Breast epithelium (tissue), 4 donors: ENCODE measurements around the gene SDS. TPM values are rescaled to one million over a fixed set of nuclear protein-coding genes. Genes with fewer than 3 reads are reported as not detected.
A peak's percentile ranks its signal among the peaks of the same experiment; 100 is the strongest.
"Not testable (repeated sequence)": the region's sequence is repeated elsewhere in the genome, so short reads cannot be mapped to it uniquely, and the experiment has no call there.

Experiments used
- DNase-seq, 2 donors: peaks; one replicate each; pipeline ENCODE4 v3.0.0-alpha.2; 2019; ENCODE audit warnings: low spot score in 2 of 2
- H3K27ac ChIP-seq, 2 donors: fragments of 200-600 bp; sonication (generic) in 1 of 2; one replicate each; pipeline ENCODE4 v1.5.1; 2016 to 2019; ENCODE audit warnings: mild to moderate bottlenecking in 1 of 2
- H3K27me3 ChIP-seq, 2 donors: fragments of 200-600 bp; sonication (generic) in 1 of 2; one replicate each; pipeline versions ENCODE4 v1.5.1 to v1.6.0; 2017 to 2019; ENCODE audit warnings: control low read depth in 1 of 2, mild to moderate bottlenecking in 1 of 2
- H3K36me3 ChIP-seq: fragments of 200-600 bp; one replicate; pipeline ENCODE4 v1.5.1; 2019
- H3K4me1 ChIP-seq, 2 donors: fragments of 200-600 bp; sonication (generic); one replicate each; pipeline ENCODE4 v1.5.1; 2016 to 2019; ENCODE audit warnings: control low read depth in 1 of 2
- H3K4me3 ChIP-seq, 3 donors: fragments of 200-600 bp; sonication (generic); 1 replicate in 2 of 3; 2 replicates in 1 of 3; pipeline ENCODE4 v1.5.1; 2016 to 2019; ENCODE audit warnings: mild to moderate bottlenecking in 3 of 3, moderate library complexity in 2 of 3
- H3K9me3 ChIP-seq, 2 donors: fragments of 200-600 bp; sonication (generic) in 1 of 2; one replicate each; pipeline ENCODE4 v1.5.1; 2016 to 2019; ENCODE audit warnings: control low read depth in 1 of 2
- POLR2A ChIP-seq: fragments of 450-650 bp; IDR thresholded peaks from one replicate; pipeline ENCODE4 v1.6.1; 2016; ENCODE audit warnings: antibody characterized with exemption, mild to moderate bottlenecking, moderate library complexity
- POLR2AphosphoS5 ChIP-seq, 3 donors: sonication (generic); formaldehyde crosslinking; IDR thresholded peaks; one replicate each; pipeline ENCODE4 v1.6.1; 2017; ENCODE audit warnings: antibody characterized with exemption in 3 of 3
- intact Hi-C: fragments of 100-400 bp; cut with DNase I; formaldehyde crosslinking; loops from one replicate; pipeline ENCODE4 v1.15.1; 2023; ENCODE audit warnings: low total_unique reads
- total RNA-seq, 3 donors: library from RNA; depleted of rRNA; stranded (reverse); fragments of >200 nt; gene quantifications; one replicate each; pipeline ENCODE4 v1.1.0, GENCODE V29; 2016
- TF ChIP-seq, protein P1 (sequence below), 3 donors: fragments of 450-650 bp; IDR thresholded peaks; one replicate each; pipeline ENCODE4 v1.5.1; 2016 to 2017; ENCODE audit warnings: antibody characterized with exemption in 3 of 3, mild to moderate bottlenecking in 3 of 3, moderate library complexity in 3 of 3

Gene SDS
- total RNA-seq, 3 donors from 2014 or later: 0.66 to 12.0 (median 0.80) TPM

DNA sequence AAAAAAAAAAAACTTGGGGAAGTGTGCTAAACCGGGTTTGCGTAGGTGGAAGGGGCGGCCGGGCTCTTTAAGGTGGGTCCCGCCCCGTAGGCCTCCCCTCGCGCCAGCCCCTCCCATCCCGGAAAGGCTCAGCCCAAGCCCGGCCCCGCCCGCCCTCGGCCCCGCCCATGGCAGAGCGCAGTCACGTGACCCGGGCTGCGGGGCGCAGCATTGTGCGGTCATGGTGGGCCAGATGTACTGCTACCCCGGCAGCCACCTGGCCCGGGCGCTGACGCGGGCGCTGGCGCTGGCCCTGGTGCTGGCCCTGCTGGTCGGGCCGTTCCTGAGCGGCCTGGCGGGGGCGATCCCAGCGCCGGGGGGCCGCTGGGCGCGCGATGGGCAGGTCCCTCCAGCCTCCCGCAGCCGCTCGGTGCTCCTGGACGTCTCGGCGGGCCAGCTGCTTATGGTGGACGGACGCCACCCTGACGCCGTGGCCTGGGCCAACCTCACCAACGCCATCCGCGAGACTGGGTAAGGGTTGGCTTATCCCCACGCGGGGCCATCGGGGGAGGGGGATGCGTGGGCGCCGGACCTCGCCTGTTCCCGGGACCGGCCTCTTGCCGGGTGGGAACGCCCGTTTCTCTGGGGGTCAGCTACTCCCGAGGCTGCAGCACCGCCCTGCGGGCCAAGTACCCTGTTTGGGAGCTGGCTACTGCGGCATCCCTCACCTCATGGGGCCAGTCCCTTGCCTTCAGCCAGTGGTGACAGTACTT is 45.1 kb downstream of the SDS start, which contains the start of gene PLBD2:
TSS of gene PLBD2 (plus strand) at position 207 of the 752 bp plus-strand sequence. CDS start at position 221, 14 bp downstream.
- intact Hi-C loops: loop anchor here (10.0 kb wide), 1 partner anchor 174 kb away; the partner anchor contains the start of genes DDX54 and RITA1
- DNase-seq: peak; percentile 92 to 94
- Histone ChIP-seq H3K9me3 (no peaks in the 10 kb centered on the region), H3K27ac (peak within 1 kb of the TSS; percentile 87 to 93), H3K27me3 (no peaks in the 10 kb centered on the region), H3K4me3 (peak within 1 kb of the TSS; percentile 81 to 87 (median 85)), H3K4me1 (no peaks in the 10 kb centered on the region), H3K36me3 (no peaks in the 10 kb centered on the region)
- TF ChIP-seq POLR2A (no peak), POLR2AphosphoS5 (IDR thresholded peaks at IDR 0.05) (peak in 2 of 3 donors; percentile 9 to 44)
- TF ChIP-seq, protein P1, sequence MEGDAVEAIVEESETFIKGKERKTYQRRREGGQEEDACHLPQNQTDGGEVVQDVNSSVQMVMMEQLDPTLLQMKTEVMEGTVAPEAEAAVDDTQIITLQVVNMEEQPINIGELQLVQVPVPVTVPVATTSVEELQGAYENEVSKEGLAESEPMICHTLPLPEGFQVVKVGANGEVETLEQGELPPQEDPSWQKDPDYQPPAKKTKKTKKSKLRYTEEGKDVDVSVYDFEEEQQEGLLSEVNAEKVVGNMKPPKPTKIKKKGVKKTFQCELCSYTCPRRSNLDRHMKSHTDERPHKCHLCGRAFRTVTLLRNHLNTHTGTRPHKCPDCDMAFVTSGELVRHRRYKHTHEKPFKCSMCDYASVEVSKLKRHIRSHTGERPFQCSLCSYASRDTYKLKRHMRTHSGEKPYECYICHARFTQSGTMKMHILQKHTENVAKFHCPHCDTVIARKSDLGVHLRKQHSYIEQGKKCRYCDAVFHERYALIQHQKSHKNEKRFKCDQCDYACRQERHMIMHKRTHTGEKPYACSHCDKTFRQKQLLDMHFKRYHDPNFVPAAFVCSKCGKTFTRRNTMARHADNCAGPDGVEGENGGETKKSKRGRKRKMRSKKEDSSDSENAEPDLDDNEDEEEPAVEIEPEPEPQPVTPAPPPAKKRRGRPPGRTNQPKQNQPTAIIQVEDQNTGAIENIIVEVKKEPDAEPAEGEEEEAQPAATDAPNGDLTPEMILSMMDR (IDR thresholded peaks at IDR 0.05): no peak

DNA sequence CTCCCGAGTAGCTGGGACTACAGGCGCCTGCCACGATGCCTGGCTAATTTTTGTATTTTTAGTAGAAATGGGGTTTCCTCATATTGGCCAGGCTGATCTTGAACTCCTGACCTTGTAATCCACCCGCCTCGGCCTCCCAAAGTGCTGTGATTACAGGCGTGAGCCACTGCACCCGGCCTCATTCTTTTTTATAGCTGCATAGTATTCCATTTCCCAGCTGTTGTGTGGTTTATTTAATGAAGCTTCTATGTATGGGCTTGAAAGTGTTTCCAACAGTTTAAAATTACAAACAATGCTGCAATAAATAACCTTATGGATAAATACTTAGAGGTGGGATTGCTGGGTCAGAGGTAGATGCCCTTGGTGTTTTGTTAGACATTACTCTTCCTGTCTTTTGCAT is 49.5 kb downstream of the SDS start:
- not testable (repeated sequence) for H3K27me3 ChIP-seq, DNase-seq, H3K36me3 ChIP-seq, H3K27ac ChIP-seq, H3K4me1 ChIP-seq, H3K9me3 ChIP-seq, H3K4me3 ChIP-seq
- intact Hi-C loops: loop anchor here (10.0 kb wide), 1 partner anchor 169 kb away; the partner anchor contains the start of genes DDX54 and RITA1

- intact Hi-C loops: loop anchor here (10.0 kb wide), 1 partner anchor 166 kb away; the partner anchor contains the start of genes DDX54 and RITA1
- H3K27me3 ChIP-seq: no peaks in the 10 kb centered on the region
- no peak for TF ChIP-seq POLR2AphosphoS5 (IDR thresholded peaks at IDR 0.05)
- no peak for TF ChIP-seq POLR2A
- TF ChIP-seq, protein P1 (IDR thresholded peaks at IDR 0.05): no peak
- H3K36me3 ChIP-seq: no peaks in the 10 kb centered on the region
- no peak overlapping the region for H3K27ac ChIP-seq
- no peaks in the 10 kb centered on the region for H3K9me3 ChIP-seq
- H3K4me1 ChIP-seq: no peaks in the 10 kb centered on the region
- no peak overlapping the region for H3K4me3 ChIP-seq
- DNase-seq: no peak
Observed at GRCh38 chr12:113351089-113351488, 52.6 kb downstream of the SDS start.

GRCh38 chr12:113348849-113349536 is 54.7 kb downstream of the SDS start:
- Histone ChIP-seq H3K27me3 (no peaks in the 10 kb centered on the region), H3K36me3 (no peaks in the 10 kb centered on the region), H3K4me1 (no peaks in the 10 kb centered on the region), H3K4me3 (no peak overlapping the region), H3K27ac (no peak overlapping the region), H3K9me3 (no peaks in the 10 kb centered on the region)
- TF ChIP-seq POLR2AphosphoS5 (IDR thresholded peaks at IDR 0.05) (no peak), POLR2A (no peak)
- TF ChIP-seq, protein P1 (IDR thresholded peaks at IDR 0.05): no peak
- intact Hi-C loops: no loop called here
- DNase-seq: no peak

DNA sequence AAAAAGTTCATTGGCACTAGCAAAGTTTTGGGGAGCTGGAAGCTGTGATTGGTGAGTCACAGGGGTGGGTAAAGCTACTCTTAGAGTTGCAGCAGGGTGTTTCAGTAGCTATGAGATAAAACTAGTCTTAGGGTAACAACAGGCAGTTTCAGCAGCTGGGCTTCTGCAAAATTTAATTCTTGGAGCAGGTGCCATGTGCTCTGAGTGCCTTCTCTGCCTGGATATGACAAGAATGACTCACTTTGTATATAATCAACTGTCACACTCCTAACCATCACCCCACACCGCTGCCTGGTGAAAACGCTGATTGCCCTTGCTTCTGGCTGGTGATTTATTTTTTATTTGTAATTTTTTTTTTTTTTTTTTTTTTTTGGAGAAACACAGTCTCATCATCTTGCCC is 55.8 kb downstream of the SDS start:
- no peak for DNase-seq
- Histone ChIP-seq H3K4me1 (no peaks in the 10 kb centered on the region), H3K9me3 (no peaks in the 10 kb centered on the region), H3K27ac (no peak overlapping the region), H3K27me3 (no peaks in the 10 kb centered on the region), H3K36me3 (no peaks in the 10 kb centered on the region), H3K4me3 (no peak overlapping the region)
- no peak for TF ChIP-seq POLR2AphosphoS5 (IDR thresholded peaks at IDR 0.05)
- no peak for TF ChIP-seq POLR2A
- TF ChIP-seq, protein P1 (IDR thresholded peaks at IDR 0.05): no peak
- intact Hi-C loops: no loop called here
